GM18517 (cell line): ENCODE data around the gene PIAS2.
A peak's percentile ranks its signal among the peaks of the same experiment; 100 is the strongest.
"Not testable (repeated sequence)": the region's sequence is repeated elsewhere in the genome, so short reads cannot be mapped to it uniquely, and the experiment has no call there.

Experiments
- ATAC-seq: cut with Tn5 transposase; IDR thresholded peaks from one replicate; pipeline ENCODE4 v1.9.1; 2021; ENCODE audit warnings: mild to moderate bottlenecking, moderate library complexity; ENCODE audit not compliant: unreplicated experiment

Gene PIAS2, protein sequence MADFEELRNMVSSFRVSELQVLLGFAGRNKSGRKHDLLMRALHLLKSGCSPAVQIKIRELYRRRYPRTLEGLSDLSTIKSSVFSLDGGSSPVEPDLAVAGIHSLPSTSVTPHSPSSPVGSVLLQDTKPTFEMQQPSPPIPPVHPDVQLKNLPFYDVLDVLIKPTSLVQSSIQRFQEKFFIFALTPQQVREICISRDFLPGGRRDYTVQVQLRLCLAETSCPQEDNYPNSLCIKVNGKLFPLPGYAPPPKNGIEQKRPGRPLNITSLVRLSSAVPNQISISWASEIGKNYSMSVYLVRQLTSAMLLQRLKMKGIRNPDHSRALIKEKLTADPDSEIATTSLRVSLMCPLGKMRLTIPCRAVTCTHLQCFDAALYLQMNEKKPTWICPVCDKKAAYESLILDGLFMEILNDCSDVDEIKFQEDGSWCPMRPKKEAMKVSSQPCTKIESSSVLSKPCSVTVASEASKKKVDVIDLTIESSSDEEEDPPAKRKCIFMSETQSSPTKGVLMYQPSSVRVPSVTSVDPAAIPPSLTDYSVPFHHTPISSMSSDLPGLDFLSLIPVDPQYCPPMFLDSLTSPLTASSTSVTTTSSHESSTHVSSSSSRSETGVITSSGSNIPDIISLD

DNA sequence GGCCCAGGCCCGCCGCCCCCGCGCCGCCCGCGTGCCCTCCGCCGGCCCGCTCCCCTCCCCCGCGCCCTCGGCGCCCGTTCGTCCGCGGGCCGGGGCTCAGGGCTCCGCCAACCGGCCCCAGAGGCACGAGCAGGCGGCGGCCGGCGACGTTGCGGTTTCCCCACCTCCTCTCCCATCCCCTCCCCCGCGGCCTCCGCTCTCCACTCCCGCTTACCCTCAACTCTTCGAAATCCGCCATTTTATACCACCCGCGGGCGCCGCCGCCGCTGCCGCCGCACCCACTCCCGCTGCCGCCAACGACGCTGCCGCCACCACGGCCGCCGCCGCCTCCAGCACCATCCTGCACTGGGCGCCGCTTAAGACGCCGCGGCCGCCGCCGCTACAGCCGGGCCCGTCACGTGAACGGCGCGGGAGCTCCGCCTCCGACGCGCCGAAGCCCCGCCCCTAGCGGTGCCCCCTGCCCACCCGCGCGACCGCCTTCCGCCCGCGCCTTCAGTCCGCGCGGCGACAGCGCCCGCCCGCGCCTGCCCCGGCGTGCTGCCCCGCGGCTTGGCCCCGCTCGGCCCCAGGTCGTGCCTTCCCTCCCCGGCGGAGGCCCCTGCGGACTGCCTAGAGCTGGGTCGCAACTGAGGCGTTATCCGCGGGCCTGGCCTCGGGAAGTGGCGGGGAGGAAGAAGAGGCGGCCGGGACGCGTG is at the start of gene PIAS2, which contains the start of gene KATNAL2:
PIAS2 (minus strand) TSS at position 400 of the 695 bp plus-strand sequence; CDS start at position 238, 162 bp downstream.
KATNAL2 (plus strand) TSS at position 495 of the 695 bp plus-strand sequence. CDS start 29,271 bp downstream, outside the sequence.
- peak; percentile 68 for ATAC-seq

DNA sequence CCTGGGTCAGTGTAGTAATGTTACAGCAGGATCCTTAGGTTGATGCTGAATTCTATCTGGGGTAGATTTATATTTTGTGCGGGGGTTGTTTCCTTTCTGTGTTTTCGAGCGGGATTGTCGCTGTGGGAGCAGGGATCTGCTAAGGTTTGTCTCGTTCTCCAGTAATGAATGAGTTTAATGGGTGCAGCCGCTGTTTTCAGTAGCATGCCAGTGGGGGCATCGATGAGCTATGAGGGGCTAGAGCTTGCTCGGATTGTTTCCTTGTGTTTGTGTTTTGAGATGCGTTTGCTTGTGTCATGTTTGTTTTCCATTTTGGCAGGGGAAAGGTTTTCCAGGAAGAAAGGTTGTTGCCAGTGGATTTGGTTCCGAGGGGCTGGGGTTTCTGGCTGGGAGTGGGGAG is 49.0 kb upstream of the PIAS2 start:
- ATAC-seq: not testable (repeated sequence)

DNA sequence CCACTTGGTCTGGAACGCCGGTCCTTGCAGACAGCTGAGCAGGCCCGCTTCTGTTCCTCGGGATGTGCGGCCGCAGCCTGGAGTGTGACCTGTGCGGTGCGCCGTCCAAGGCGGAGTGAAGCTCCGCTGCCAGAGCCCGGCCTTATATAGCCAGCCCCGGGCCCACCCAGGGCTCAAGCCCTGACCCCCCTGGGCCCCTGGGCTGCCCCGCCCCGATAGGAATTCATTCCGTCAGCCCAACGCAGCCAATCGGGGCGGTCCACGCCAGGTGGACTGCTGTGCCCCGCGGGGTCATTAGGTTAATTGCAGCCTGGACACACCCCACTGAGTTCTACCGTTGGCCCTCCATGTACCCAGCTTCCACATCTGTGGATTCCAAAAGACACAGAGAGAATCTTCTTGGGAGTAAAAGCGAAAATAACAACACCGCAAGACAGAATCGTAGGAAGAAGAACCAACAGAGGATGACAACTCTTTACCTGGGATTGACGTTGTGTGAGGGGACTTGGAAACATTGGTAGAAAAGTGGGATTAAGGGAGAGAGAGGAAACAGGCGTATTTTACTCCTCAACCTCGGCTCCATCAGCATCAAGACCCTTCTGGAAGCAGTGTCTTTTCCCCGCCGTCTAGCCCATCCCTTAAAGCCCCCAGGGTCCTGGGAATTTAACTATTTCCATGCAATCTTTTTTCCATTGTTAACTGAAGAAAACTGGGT is 47.4 kb upstream of the PIAS2 start:
- not testable (repeated sequence) for ATAC-seq

DNA sequence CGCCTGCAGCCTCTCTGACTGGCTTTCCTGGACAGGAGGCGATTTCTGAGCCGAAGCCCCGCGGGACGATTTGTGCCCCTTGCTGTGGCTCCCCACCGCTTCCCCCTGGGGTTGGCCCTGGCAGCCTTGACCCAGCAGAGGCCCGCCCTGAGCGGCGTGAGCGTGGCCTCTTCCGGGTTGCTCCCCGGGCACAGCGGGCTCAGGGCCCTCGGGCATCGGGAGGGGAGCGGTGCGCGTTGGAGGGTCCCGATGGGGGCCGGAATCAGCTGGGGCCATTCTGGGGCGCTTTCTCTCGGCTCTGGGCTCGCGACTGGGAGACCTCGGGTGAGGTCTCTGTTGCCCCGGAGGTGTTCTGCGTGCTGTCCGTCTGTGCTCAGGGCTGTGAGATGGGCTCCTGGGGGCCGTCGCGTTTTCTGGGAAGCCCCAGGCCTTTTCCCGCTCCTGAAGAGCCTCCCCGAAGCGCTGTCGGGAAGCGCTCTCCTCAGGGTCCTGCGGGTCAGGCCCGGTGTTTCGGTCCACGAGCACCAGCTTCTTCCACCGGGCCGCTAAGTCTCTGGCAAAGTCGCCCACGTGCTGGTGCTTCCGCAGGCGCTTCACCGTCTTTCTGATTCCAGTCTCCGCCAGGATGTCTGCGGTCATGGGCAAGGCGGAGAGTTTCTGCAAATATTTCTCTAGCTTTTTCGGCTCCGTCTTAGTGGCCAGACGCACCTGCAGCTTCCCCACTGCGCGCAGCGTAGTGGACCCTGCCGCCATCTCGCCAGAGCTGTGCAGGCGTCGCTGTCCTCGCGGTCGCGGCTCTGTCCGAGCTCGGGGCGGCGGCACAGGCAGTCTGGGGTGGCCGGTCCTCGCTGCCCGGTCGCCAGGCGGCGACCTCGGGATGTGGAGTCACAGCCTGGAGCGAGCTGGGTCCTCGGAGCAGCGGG is 46.6 kb upstream of the PIAS2 start:
- not testable (repeated sequence) for ATAC-seq

DNA sequence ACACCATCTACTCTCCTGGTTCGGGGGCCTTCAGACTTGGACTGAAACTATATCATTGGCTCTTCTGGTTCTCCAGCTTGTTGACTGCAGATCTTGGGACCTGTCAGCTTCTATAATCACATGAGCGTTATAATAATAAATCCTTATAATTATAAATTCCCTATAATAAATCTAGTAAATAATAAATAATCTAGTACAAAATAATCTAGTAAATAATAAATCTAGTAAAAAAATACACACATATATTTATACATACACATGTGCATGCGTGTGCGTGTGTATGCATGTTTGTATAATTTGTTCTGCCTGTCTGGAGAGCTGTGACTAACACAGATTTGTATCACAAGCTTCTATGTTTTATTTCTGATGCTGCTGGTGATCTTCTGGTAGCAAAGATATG is 40.9 kb upstream of the PIAS2 start:
- no peak for ATAC-seq

DNA sequence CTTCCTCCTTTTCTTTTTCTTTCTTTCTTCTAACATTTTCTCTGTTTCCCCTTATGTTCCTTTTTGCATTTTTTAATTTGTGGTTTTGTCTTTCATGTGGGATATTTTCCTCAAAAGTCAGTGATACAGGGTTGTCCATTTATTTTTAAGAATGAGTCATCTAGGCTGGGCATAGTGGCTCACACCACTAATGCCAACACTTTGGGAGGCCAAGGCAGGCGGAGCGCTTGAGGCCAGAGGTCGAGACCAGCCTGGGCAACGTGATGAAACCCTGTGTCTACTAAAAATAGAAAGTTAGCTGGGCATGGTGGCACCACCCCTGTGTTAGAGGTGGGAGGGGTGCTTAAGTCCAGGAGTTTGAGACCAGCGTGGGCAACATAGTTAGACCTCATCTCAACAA is 35.9 kb upstream of the PIAS2 start:
- ATAC-seq: no peak

DNA sequence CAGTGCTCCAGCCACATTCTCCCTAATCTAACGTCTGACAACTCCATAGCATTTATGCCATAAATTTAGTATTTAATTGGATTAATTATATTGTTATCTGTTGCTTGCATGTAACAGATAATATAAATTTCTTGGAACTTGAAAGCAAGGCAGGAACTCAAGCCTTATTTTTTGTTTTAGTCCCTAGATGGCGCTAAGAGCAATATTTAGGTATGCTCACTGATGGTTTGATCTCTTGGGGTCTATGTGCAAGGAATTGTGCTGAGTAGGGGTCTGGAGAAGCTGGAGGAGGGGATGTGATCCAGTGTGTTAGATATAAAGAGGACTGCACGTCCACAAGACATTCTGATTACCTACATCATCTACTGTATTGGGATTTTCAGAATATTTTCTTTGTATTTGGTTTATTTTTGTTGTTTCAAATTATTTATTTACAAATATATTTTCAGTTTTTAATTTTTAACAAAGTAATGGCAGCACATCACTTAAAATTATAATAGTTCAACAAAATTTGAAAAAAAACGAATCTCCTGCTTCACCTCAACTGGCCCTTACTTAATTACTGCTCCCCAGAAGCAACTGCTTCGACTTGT is 32.9 kb upstream of the PIAS2 start:
- ATAC-seq: no peak

DNA sequence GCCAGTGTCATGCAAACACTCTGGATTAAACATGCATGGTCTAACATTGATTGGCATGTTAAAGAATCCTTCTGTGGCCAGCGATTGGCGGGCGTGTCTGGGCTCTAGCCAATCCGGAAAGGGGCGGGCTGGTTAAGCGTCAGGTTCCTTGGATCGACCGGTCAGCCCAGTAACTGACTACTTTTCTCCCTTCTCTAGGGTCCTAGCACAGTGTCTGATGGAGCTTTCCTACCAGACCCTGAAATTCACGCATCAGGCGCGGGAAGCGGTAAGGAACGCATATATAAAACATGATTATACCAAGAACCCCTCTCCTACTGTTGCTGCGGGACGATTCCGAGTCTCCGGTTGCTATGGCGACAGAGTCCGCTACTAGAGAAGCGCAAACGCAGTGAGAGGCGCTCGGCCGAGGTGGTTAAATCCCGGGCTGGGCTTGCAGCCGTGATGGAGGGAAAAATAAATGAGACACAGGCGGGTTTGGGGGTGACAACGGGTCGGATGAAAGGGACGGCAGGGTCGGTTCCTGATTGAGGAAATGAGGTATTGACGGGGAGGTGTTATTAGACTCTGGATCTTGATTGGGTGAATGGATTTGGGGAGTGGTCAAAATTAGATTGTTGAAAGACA is 29.5 kb upstream of the PIAS2 start:
- peak; percentile 92 for ATAC-seq

DNA sequence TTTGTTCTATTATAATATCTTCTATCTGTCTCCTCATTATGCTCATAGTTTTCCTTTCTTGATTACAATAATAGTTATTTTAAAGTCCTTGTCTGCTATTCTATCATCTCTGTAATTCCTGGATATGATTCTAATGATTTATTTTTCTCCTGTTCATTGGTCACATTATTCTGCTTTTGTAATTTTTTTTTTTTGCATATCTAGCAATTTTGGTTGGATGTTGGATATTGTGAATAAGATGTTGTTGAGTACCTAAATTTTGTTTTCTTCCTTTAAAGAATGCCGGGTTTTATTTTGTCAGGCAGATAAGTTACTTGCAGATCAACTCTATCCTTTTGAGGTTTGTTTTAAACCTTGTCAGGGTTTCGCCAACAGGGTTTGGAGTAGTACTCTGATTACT is 25.3 kb upstream of the PIAS2 start:
- no peak for ATAC-seq

DNA sequence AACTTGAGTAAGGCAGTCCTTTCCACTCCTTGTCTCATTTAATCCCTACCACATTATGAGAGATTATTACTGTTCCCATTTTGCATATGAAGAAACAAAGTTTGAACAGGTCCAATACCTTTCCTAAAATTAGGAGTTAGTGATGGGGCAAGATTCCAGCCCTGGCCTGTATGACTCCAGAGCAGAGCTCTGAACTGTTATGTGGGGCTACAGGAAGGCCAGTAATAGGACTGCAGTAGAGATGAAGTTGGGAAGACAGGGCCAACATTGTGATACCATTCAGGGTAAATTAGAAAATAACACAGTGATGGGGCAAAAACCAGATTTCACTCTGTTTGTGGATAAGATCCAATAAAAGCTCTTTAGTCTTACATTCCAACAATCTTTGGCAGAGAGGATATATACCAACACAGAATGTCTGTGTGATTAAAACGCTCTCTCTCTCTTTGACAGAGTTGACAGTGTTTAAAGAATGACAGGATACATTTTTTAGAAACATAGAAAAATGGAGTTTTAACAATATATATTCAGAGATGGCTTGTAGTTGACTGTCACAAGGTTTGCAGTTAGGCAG is 22.8 kb upstream of the PIAS2 start:
- ATAC-seq: no peak

DNA sequence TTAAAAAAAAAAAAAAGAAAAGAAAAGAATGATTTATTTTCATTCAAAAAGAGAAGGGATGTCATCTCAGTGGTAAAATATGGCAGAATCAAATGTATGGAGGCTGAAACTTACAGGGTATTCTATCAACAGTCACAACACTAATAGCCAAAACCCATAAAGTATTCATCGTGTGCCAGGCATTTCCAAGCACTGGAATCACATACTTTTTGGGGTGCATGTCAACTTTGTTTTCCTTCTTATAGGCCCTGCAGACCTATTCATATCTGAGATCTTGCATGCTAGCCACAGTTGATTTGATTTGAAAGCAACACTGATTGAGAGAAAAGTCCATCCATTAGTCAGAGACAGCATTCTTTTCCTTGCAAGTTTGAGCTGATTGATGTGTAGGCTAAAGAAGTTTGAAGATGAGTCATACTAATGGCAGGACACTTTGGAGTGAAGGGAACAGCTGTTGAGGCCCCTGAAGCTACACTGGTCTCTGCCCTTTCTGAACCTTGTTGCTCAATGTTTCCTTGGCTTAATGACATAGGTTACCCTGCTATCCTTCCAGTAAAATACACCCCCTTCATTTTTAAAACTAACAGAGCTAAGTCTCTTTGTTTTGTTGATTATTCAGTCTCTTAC is 22.1 kb upstream of the PIAS2 start:
- no peak for ATAC-seq

DNA sequence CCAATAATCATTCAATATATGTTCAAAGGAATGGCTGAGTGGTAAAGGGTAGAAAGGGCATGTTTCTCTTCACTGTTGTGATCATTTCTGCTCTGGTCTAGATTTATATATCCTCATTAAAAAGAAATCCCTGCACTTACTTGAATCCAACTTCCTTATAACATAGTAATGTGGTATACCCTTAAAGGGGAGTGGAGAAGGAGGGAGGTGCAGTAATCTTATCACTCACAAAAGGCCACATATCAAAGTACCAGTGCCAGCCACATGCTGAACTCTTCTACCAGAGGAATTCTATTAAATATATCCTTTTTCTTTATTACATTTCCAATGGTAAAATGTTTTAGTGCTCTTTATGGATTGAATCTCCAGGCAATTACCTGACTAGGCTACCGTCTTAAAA is 3.3 kb upstream of the PIAS2 start:
- ATAC-seq: no peak

DNA sequence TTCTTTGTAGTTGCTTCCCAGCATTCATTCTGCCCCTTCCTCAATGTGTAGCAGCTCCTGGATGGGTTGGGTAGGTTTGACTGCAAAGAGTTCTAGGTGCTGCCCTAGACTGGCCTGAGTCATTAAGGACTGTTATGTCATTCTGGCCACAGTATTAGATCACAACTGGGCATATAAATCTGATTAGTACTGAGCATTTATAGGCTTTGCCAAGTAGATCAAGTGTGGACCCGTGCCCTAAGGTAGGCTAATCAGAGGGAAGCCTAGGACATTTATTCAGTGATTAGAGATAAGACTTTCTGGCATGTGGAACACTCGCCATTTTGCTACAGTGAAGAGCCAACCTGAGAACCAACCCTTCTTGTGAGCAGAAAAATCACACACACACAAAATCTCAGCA is 2.8 kb upstream of the PIAS2 start:
- no peak for ATAC-seq

DNA sequence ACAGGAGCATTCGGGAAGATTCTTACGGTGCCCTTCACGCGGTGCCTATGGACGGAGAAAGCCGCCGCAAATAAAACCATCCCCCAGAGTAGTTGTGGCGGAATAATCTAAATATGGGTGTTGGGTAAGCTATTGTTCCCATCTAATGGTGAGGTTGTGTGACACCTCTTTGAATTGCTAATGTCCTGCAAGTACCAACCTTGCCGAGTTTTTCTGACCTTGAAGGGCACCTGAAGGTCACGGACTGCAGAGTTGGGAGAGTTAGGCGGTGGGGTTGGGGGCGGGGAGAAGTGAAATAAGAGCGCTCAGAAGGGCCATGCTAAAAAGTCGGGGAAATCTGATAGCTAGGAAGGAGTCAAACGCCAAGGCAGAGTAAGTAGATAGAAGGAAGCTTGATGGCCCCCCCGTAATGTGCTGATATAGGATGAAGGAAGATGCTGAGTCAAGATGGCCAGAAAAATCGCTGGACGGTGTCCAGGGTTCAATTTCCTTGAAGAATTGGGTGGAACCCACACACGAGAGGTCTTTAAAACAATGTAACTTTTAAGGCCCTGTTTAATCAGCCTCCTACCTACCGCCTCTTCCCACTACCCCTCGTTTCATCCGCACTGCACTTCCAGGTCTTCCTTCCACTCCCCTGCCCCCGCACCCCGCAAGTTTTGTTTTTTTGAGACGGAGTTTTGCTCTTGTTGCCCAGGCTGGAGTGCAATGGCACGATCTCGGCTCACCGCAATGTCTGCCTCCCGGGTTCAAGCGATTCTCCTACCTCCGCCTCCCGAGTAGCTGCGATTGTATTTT is 695 bp upstream of the PIAS2 start:
- ATAC-seq: no peak

DNA sequence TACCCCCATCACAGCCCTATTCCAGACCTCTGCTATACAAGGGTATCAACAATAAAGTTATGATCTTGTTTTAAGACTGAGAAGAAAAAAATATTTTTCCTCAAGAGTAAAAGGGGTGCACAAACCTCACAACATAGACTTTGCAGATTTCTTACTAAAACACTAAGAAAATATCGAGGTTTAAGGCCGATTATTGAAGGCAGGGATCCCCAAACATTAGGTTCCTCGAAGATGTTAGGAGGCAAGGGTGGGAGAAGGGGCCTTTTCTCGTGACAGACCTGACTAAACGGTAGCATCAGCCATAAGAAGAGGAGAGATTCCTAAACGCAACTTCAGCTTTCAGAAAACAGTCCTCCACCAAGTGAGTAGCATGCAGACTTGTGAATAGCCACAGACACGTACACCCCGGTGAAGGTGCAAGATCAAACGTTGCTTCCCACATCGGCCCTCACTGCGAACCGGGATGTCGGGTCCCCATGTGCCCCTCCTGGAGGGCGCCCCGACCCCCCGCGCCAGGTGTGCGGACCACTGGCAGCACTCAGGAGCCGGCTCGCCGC is 678 bp downstream of the PIAS2 start:
- peak; percentile 26 for ATAC-seq

DNA sequence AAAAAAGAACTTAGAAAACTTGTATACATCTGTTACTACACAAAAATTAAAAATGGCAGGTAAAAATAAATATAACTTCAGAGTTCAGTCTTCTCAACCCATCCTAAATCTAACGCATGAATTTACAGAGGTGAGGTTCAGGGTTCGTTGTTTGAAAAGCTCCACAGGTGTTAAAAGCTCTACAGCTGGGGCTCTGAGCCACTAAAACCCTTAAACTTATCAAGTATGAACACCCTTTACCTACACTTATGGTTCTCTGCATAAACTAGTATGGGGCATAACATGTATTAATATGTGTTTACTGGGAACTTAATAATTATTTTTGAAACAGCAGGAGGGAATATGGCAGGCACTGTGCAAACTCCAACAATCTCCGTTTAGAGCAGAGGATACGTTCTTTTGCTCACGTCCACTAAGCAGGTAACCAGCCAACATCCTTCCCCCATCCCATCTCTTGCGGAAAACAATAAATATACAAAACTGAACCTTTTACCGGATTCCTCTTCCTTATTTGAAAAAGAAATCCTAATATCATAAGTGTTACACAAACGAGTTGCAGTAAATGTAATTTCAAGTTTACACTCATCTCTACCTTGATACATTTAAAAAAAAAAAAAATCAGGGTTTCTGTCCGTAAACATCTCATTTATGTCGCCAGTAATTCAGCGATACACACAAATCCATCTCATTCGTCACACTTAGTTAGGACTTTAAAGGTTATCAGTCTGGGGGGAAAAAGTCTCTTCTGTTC is 1.3 kb downstream of the PIAS2 start:
- ATAC-seq: no peak

DNA sequence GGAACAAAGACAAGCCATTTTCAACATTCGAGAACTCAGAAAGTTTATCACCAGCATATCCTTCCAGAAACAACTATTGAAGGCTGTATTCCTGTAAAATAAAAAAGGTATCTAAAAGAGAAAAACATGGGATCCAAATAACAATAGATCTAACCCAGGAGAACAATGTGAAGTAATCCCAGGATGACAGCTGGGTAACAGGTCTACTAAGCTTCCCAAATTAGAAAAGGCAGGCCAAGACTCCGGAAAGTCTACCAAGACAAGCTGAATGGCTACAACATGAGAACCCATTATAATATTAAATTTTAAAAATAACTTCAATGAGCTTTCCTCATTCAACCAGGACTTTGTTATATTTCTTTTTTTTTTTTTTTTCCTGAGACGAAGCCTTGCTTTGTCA is 6.5 kb downstream of the PIAS2 start:
- no peak for ATAC-seq
